Rectal smooth muscle tissue (tissue), 1 donor: Measurements from ENCODE around the gene PHTF2.
"Not testable (repeated sequence)": the region's sequence is repeated elsewhere in the genome, so short reads cannot be mapped to it uniquely, and the experiment has no call there.

Experiments
- H3K27ac ChIP-seq: one replicate; pipeline ENCODE4 v1.7.0; 2013; ENCODE audit warnings: low read depth, low read length, inconsistent platforms
- H3K27me3 ChIP-seq: one replicate; pipeline ENCODE4 v1.7.0; 2013; ENCODE audit warnings: low read length; ENCODE audit not compliant: control insufficient read depth, insufficient read depth
- H3K36me3 ChIP-seq: one replicate; pipeline ENCODE4 v1.7.0; 2013; ENCODE audit warnings: low read length; ENCODE audit not compliant: control insufficient read depth, insufficient read depth
- H3K4me1 ChIP-seq: one replicate; pipeline ENCODE4 v1.7.0; 2013; ENCODE audit warnings: low read length; ENCODE audit not compliant: control insufficient read depth, insufficient read depth
- H3K4me3 ChIP-seq: one replicate; pipeline ENCODE4 v1.7.0; 2013; ENCODE audit warnings: low read length
- H3K9ac ChIP-seq: one replicate; pipeline ENCODE4 v1.7.0; 2013; ENCODE audit warnings: low read length

PHTF2 gene

DNA sequence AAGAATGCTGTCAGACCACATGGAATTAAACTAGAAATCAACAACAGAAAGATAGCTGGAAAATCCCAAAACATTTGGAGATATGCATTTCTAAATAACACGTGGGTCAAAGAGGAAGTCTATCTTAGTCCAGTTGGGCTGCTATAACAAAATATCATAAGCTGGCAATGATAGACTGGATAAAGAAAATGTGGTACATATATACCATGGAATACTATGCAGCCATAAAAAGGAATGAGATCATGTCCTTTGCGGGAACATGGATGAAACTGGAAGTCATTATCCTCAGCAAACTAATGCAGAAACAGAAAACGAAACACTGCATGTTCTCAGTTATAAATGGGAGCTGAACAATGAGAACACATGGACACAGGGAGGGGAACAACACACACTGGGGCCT, 200.6 kb downstream of the PHTF2 start:
- not testable (repeated sequence) for H3K27me3 ChIP-seq, H3K9ac ChIP-seq, H3K36me3 ChIP-seq, H3K27ac ChIP-seq, H3K4me3 ChIP-seq, H3K4me1 ChIP-seq

DNA sequence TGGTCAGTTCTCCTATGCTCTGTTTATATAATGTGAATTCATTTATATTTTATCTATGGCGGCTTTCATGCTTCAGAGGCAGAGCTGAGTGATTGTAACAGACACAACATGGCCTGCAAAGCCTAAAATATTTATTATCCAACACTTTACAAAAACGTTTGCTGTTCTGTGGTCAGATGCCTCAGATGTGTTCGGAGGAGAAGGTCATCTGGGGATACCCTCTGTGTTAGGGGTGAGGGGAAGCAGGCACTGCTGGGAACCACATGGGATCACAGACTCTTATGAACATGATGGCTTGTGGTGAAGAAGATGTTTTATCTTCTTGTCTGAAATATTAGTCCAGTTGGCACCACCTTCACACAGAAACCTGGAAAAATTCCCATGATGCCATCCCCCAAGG, 203.4 kb downstream of the PHTF2 start:
- Histone ChIP-seq H3K4me3 (no peak overlapping the region), H3K27me3 (no peaks in the 10 kb centered on the region), H3K9ac (no peak overlapping the region), H3K27ac (no peak overlapping the region), H3K4me1 (no peaks in the 10 kb centered on the region), H3K36me3 (no peaks in the 10 kb centered on the region)

DNA sequence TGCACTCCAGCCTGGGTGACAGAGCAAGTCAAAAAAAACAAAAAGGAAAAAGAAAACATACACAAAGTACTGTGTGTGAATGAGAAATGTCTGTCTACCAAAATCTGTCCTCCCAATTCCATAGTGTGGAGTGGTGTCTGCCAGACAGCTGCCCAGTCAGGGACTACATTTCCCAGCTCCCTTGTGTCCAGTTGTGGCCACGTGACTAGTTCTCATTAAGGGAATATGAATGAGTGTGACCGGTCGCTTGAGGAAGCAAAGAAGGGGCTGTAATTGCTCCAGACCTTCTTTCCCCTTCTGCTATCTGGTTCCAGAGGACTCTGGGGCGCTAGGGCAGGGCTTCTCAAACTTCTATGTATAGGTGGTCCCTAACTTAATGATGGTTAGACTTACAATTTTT, 204.1 kb downstream of the PHTF2 start:
- H3K36me3 ChIP-seq, result no peaks in the 10 kb centered on the region
- H3K27me3 ChIP-seq, result no peaks in the 10 kb centered on the region
- H3K4me3 ChIP-seq, result no peak overlapping the region
- no peaks in the 10 kb centered on the region for H3K4me1 ChIP-seq
- H3K9ac ChIP-seq, result no peak overlapping the region
- H3K27ac ChIP-seq, result no peak overlapping the region

DNA sequence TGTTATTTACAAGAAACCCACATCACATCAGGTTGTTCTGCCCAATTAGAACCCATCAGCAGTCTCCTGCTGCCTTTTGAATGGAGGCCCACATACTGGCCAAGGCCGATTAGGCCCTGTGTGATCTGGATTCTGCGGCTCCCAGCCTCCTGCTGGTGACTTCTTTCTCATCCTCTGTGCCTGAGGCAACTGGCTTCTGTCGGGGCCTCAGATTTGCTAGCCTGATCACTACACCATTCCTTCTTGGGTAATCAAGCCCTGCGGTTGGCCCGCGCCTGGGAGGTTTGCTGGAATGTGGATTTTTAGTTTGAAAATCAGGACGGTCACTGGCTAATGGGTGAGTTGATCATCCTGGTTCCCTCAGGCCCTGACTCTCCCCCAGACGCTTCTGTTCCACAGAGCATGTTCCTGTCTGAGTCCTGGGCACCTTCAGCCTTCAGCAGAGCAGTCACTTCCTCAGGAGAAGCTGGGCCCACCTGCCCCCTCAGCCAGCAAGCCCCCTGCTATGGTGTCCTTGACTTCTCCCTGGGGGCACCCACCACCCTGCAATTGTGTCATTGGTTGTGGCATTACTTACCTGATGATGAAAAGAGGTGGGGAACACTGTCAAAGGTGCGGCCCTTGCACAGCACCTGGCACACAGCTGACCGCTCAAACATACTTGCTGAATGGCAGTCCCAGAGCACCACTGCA, 207.6 kb downstream of the PHTF2 start:
- H3K4me3 ChIP-seq, result no peak overlapping the region
- no peak overlapping the region for H3K9ac ChIP-seq
- no peaks in the 10 kb centered on the region for H3K36me3 ChIP-seq
- H3K27me3 ChIP-seq, result no peaks in the 10 kb centered on the region
- no peaks in the 10 kb centered on the region for H3K4me1 ChIP-seq
- H3K27ac ChIP-seq, result no peak overlapping the region
